ENCODE measurements around the gene IRF3.

IRF3 gene, protein sequence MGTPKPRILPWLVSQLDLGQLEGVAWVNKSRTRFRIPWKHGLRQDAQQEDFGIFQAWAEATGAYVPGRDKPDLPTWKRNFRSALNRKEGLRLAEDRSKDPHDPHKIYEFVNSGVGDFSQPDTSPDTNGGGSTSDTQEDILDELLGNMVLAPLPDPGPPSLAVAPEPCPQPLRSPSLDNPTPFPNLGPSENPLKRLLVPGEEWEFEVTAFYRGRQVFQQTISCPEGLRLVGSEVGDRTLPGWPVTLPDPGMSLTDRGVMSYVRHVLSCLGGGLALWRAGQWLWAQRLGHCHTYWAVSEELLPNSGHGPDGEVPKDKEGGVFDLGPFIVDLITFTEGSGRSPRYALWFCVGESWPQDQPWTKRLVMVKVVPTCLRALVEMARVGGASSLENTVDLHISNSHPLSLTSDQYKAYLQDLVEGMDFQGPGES

DNA sequence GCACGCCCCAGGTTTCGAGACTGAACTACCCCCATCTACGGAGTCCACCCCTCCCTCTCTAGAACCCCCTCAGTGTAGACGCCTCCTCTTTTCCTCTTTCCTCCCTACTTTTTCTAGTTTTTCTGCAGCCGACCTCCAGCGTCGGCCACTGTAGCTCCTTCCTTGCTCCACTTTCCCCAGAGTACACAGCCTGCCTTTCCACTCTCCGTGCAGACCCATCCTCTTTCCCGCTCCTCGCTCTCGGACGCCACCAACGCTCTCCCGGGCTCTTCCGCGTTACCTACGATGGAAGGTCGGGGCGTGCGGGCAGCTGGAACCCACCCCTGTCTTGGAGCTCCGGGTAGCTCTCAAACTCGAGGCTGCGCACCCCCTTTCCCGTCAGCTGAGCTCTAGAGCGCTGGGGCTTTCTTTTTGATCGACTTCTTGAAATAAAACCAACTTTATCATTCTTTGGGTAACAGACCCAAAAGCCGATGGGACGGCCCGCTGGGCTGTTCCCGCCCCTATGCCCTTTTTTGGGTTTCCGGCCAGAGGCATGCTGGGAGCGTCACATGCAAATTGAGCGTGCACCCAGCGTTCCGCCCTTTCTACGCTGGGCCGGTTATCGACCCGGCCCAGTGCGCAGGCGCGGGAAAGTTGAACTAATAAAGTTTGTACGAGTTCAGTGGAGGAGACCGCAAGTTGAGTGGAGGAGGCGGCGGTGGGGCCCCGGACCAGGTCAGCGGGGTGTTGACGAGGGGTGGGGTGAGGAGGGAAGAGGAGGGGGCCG, at the start of gene IRF3, which contains the start of gene BCL2L12:
Gene IRF3 (minus strand): TSS at position 507 of the 769 bp plus-strand sequence. CDS start 1,019 bp downstream, outside the sequence.
Gene BCL2L12 (plus strand): TSS at position 583 of the 769 bp plus-strand sequence. CDS start 760 bp downstream, outside the sequence.
- DNase-seq: peak; percentile 98 to 99

DNA sequence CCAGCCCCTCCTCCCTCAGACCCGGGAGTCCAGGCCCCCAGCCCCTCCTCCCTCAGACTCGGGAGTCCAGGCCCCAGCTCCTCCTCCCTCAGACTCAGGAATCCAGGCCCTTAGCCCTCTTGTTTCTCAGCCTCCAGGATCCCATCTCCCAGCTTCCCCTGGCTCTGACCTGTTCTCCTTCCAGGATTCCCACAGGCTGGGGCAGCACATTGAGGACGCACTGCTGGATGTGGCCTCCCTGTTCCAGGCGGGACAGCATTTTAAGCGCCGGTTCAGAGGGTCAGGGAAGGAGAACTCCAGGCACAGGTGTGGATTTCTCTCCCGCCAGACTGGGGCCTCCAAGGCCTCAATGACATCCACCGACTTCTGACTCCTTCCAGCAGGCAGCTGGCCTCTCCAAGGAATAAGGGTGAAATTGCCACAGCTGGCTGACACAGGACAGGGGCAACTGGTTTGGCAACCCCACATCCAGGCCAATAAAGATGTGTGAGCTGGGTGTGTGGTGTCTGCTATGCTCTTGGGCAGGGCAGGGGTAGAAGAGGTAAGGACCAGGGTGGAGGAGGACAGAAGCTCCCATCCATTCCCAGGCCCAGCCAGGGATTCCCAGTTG, 47.7 kb upstream of the IRF3 start:
- DNase-seq: no peak

DNA sequence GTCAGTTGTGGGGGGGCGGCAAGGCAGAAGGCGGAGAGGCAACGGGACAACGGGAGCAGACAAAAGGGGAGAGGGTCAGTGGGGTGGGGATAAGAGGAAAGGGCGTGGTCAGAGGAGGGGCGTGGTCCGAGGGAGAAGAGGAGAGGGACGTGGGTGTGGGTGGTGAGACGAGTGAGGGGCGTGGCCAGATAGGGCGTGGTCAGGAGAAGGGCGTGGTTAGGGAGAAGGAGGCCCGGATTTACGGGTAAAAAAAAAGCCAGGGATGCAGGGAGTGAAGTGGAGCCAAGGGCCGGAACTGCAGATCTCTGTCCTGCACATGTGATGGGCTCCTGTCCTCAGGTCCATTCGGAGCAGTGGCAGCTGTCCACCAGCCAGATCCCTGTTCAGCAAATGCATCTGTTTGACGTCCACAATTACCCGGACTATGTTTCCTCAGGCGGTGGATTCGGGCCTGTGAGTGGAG, 46.8 kb upstream of the IRF3 start:
- no peak for DNase-seq

DNA sequence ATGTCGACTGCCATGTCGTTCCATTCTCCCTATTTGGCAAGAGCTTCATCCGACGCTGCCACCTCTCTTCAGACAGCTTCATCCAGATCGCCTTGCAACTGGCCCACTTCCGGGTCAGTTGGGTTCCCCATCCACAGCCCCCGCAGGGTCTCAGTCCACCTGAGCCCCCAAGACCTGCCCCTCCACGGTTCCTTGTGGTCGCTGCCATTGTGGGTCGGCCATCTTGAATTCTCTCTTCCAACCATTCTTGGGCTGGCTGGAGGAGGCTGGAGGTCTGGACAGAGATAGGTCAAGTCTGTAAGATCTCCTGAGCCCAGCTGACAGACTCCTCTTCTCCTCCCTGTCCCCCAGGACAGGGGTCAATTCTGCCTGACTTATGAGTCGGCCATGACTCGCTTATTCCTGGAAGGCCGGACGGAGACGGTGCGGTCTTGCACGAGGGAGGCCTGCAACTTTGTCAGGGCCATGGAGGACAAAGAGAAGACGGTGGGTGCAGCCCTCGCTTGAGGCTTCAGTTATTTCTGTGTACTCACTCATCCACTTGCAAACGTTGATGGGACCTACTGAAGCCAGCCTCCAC, 44.8 kb upstream of the IRF3 start:
- no peak for DNase-seq

DNA sequence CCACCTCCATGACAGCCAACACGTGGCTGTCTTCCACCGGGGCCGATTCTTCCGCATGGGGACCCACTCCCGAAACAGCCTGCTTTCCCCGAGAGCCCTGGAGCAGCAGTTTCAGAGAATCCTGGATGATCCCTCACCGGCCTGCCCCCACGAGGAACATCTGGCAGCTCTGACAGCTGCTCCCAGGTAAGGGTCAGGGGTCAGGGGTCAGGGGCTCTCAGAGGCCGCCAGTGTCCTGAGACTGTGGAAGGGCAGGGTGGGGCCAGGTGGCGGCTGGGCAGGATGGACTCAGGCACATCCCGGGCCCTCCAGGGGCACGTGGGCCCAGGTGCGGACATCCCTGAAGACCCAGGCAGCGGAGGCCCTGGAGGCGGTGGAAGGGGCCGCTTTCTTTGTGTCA, 40.3 kb upstream of the IRF3 start:
- no peak for DNase-seq

DNA sequence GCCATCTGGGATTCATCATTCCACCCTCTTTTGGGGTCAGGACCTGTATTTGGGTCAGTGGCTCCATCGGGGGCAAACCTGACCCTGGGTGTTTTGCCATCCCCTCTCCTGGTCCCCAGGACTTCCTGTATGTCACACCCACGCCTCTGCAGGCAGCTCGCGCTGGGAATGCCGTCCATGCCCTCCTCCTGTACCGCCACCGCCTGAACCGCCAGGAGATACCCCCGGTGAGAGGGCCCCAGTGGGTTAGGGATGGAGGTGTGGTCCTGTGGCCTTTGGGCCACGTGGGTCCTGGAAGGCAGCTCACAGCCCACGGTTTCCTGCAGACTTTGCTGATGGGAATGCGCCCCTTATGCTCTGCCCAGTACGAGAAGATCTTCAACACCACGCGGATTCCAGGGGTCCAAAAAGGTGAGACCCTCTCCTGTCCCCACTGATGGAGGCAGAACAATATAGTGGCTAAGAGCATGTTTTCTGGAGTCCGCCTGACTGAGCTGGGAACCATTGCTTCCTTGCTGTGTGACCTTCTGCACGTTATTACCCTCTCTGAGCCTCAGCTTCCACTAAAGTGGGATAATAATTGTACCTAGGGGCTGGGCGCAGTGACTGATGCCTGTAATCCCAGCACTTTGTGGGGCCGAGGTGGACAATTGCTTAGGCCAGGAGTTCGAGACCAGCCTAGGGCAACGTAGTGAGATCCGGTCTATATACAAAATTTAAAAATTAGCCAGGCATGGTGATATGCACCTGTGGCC, 39.4 kb upstream of the IRF3 start:
- DNase-seq: no peak

DNA sequence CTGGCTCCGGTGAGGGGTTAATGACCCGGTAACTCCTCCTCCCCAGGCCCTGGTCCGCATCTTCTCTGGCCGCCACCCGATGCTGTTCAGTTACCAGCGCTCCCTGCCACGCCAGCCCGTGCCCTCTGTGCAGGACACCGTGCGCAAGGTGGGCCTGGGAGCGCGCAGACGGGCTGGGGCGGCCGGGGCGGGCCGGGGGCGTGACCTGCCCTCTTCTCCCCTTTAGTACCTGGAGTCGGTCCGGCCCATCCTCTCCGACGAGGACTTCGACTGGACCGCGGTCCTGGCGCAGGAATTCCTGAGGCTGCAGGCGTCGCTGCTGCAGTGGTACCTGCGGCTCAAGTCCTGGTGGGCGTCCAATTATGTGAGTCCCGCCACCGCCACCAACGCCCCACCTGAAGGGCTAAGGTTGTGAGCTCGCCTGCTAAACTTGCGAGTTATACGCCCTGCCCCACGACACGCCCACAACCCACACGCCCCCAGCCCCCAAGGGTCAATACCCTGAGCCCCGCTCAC, 35.7 kb upstream of the IRF3 start:
- no peak for DNase-seq

DNA sequence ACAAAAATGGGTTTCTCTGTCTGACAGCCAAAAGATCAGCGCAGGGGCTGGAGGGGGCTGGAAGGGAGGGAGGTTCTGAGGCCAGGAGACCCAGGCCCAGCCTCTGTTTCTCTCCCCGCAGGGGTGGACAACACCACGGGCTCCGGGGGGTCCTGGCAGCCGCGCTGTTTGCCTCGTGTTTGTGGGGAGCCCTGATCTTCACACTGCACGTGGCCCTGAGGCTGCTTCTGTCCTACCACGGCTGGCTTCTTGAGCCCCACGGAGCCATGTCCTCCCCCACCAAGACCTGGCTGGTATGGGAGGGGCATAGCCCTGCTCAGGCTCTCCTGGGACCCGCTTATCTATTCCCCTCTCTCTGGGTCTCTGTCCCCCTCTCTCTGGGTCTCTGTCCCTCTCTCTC, 34.9 kb upstream of the IRF3 start:
- DNase-seq: no peak

DNA sequence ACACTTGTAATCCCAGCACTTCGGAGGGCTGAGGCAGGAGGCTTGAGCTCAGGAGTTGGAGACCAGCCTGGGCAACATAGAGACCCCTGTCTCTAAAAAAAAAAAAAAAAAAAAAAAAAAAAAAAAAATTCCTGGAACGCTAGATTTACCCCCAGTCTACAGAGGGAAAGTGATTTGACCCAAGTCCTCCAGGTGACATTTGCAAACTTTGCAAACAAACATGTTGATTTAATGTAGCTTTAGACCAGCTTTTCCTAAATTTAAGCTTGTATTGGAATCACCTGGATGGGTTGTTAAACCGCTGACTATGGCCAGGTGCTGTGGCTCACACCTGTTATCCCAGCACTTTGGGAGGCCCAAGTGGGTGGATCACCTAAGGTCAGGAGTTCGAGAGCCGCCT, 33.7 kb upstream of the IRF3 start:
- no peak for DNase-seq

DNA sequence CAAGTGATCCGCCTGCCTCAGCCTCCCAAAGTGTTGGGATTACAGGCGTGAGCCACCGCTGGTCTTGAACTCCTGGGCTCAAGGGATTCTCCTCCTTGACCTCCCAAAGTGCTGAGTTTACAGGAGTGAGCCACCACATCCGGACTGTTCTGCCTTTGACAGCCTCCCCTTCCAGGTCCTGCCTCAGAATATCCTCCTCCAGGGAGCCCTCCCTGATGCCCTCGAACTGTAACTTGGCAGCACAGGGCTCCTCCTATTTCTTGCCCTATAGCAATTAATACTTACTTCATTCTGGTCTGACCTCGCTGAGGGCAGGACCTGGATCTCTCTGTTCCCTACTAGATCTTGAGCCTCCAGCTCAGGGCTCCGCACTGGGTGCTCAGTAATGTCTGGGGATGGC, 31.2 kb upstream of the IRF3 start:
- DNase-seq: no peak

DNA sequence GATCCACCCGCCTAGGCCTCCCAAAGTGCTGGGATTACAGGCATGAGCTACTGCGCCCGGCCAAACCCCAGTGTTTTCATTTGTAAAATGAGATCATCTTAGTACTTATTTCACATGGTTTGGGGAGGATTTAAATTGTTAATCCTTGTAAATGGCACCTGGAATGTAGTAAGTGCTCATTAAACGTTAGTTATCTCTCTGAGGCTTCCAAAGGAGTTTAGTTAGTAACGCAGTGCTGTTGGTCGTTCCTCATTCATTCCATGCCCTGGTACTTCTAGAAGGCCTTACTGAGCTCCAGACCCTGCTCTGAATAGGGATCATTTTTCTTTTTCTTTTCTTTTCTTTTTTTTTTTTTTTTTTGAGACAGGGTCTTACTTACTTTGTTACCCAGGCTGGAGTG, 30.5 kb upstream of the IRF3 start:
- no peak for DNase-seq

DNA sequence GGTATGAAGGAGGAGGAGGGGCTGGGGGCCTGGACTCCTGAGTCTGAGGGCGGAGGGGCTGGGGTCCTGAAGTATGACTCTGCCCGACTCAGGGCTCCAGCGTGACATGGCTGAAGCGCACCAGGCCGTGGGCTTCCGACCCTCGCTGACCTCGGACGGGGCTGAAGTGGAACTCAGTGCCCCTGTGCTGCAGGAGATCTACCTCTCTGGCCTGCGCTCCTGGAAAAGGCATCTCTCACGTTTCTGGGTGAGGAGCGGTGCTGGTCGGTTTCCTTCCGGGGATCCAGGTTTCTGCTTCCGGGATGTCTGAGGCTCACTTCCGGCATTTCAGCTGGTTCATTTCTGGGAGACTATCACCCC, 26.5 kb upstream of the IRF3 start:
- DNase-seq: no peak

DNA sequence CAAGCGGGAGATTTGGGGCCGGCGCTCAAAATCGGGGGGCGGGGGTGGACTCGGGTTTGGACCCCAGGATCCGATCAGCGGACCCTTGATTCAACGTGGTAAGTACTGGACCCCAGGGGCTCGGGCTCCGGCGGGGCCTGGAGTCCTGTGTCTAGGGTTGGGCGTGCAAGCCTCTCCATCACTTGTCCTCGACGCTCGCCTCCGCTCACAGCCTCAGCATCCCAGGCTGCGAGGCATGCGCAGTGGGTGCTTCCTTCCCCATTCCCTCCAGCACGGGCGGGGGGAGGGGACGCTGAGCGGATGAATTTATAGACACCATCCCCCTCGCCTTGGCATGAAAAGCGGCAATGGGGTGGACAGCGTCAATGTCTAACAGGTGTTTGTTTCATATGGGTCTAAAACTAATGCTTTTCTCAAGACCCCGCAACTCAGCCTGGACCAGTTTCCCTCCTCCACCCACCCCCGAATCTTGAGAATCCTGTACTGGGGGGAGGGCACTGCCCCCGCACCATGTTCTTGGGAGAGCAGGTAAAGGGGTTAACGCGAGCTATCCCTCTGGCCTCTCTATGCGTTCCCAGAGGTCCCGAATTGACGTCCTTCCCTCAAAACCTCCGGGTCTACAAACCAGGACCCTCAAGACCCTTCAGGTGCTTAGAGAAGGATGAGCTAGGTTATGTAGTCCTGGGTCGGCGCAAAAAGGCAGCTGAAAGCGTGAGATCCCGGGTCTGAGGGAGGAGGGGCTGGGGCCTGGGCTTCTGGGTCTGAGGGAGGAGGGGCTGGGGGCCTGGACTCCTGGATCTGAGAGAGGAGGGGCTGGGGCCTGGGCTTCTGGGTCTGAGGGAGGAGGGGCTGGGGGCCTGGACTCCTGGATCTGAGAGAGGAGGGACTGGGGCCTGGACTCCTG, 25.8 kb upstream of the IRF3 start:
- peak; percentile 23 to 40 for DNase-seq

DNA sequence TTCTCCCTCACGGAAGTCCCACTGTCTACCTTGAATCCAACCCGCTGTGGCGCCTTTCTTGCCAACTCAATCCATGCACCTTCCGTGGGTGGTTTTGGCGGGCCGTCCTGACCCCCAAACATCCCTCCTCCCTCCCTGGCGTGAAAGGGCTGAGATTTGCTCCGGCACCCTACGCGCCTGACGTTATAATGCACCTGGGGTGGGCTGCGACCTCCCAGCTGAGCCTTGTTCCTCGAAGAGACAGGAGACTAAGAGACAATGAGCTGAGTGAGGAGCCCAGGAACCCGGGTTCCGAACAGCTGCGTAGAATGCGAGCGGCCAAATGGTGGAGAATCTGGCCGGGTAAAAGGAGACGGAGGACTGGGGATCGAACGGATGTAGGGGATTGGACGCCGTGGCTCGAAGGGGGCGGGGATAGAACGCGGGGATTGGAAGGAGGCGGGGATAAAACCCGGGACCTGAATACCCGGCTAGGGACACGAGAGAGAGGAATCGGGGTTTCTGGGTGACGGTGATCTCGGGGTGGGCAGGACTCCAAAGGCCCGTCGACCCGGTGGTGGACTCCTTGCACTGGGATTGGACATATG, 25.1 kb upstream of the IRF3 start, which contains the start of gene CPT1C:
Gene CPT1C (plus strand): TSS at position 461 of the 587 bp plus-strand sequence. CDS start 1,137 bp downstream, outside the sequence.
- peak; percentile 50 to 68 for DNase-seq

DNA sequence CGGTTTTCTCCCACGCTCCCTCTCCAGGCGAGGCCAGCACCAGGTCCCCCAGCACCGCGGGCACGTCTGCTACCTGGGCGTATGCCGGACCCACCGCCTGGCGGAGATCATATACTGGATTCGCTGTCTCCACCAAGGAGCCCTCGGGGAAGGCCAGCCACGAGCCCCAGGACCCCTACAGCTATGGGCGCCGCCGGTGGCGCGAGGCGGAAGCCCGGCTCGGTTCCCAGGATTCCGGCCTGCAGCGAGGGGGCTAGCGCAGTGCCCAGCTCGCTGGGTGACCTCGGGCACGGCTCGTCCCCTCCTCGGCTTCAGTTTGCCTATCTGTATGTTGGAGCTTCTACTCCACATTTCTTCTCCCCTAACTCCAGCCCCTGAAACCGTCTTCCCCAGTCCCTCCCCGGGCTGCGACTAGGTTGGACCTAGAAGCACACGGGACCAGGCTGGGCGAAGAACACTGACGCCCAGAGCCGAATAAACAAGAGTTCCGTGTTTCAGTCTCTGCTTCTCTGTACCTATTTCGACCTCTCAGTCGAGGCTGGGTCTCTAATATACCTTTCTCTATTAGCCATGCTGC, 24.5 kb upstream of the IRF3 start:
- DNase-seq: no peak

DNA sequence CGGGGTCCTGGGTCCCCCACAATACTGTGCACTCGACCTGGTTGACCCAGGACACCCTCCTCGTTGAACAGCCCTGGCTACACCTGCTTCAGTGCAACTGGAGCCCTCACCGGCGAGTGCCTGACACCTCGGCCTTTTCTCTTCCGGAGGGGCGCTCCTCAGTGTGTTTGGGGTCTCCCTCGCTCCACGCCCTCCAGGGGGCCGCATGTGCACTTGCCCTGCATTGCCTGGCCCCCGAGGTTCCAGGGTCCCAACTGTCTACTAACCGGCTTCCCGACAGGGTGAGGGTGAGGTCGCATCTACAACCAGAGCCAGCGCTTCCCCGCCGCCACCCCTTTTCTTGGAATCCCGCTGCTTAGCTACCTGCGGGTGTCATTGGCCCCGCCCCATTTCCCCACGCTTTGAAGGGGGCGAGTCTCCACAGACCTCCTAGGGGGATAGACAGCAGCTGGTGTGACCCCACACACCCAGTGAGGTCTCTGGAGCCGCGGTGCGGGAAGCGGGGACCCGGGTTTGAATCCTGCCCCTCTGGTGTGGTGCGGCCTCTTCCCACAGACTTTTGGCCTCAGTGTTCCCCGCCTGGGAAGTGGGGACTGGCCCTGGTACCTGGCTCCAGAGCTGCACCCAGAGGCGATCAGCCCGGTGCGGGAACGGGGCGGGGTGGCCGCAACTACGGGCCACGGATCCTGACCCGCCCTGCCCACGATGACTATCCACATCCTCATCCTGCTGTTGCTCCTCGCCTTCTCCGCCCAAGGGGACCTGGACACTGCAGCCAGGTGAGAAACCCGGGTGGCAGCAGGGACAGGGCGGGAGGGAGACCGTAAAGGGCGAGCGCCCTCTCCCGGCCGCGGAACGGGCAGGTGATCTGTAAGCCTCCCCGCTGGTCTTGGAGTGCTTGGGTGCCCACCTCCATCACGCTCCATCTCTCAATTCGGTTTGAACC, 23.7 kb upstream of the IRF3 start, which contains the start of gene ADM5:
Gene ADM5 (plus strand): TSS at position 462 of the 946 bp plus-strand sequence. CDS start 244 bp downstream, at position 706.
- peak; percentile 17 to 51 for DNase-seq

DNA sequence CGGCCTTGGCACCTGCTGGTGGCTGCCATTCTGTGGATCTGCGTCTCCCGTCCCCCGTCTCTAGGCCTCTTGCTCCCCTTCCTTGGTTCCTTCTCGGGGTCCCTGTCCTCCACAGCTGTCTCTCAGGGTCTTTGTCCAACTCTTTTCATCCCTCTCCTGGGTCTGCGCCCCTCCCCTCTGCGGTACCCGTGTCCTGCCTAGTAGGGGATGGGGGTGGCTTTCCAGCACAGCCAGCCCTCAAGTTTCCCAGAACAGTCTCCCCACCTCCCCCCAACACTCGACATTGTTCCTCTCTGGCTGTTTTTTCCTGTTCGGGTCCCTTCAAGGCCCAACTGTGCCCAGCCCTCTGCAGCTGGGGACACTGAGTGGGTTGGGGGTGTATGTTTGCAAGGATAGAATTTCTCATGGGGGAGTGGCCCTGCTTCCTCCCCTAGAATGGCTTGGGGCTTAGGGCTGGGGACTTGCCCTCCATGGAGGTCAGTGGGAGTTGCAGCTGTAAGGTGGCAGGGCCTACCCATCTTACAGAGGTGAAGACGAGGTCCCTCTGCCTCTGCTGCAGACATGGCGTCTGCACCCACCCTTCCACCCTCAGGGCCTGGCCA, 23.0 kb upstream of the IRF3 start:
- DNase-seq: no peak

Measured in CD4-positive, alpha-beta T cell treated with Interferon alpha-2 for 1 hour (primary cell).